Fibroblast of lung (primary cell): ENCODE data around the gene HEBP1. TPM values are rescaled to one million over a fixed set of nuclear protein-coding genes. Genes with fewer than 3 reads are reported as not detected.
A peak's percentile ranks its signal among the peaks of the same experiment; 100 is the strongest.

ENCODE experiments used
- DNase-seq, 2 donors: peaks; one replicate each; pipeline versions ENCODE4 v3.0.0 to v3.0.0-alpha.2; 2010; ENCODE audit warnings: low read depth in 2 of 2
- H2AFZ ChIP-seq: 2 replicates; pipeline ENCODE4 v1.5.1; 2012; ENCODE audit warnings: low read length, control low read depth, inconsistent platforms
- H3K27ac ChIP-seq: 2 replicates; pipeline ENCODE4 v1.5.1; 2011; ENCODE audit warnings: low read length, control low read depth; ENCODE audit not compliant: insufficient read depth
- H3K27me3 ChIP-seq: 2 replicates; pipeline ENCODE4 v1.5.1; 2011; ENCODE audit warnings: mild to moderate bottlenecking, low read length; ENCODE audit not compliant: control insufficient read depth, insufficient read depth
- H3K36me3 ChIP-seq: 2 replicates; pipeline ENCODE4 v1.5.1; 2011; ENCODE audit warnings: low read length; ENCODE audit not compliant: control insufficient read depth, insufficient read depth
- H3K4me1 ChIP-seq: 2 replicates; pipeline ENCODE4 v1.5.1; 2011; ENCODE audit warnings: low read length; ENCODE audit not compliant: control insufficient read depth, insufficient read depth; ENCODE audit errors: extremely low read depth
- H3K4me2 ChIP-seq: 2 replicates; pipeline ENCODE4 v1.5.1; 2011; ENCODE audit warnings: low read length, control low read depth; ENCODE audit not compliant: insufficient read depth; ENCODE audit errors: extremely low read depth
- H3K4me3 ChIP-seq, 4 experiments: fragments of 200-600 bp in 1 of 4; sonication (generic) in 1 of 4; replicated peaks in 1 of 4; 2 replicates each; pipeline ENCODE4 v1.5.1; 2011 to 2016; ENCODE audit warnings: low read length in 4 of 4, low read depth in 3 of 4, mild to moderate bottlenecking in 3 of 4, control low read depth in 2 of 4, inconsistent platforms in 1 of 4, mixed read lengths in 1 of 4; ENCODE audit not compliant: insufficient read depth in 1 of 4; ENCODE audit errors: control extremely low read depth in 1 of 4
- H3K79me2 ChIP-seq: 2 replicates; pipeline ENCODE4 v1.5.1; 2012; ENCODE audit warnings: mild to moderate bottlenecking, low read length, inconsistent platforms; ENCODE audit not compliant: control insufficient read depth, insufficient read depth
- H3K9ac ChIP-seq: 2 replicates; pipeline ENCODE4 v1.5.1; 2011; ENCODE audit warnings: mild to moderate bottlenecking, low read length, control low read depth; ENCODE audit not compliant: insufficient read depth
- H3K9me3 ChIP-seq: 2 replicates; pipeline ENCODE4 v1.5.1; 2012; ENCODE audit warnings: low read depth, low read length; ENCODE audit not compliant: control insufficient read depth, insufficient read depth
- H4K20me1 ChIP-seq: 2 replicates; pipeline ENCODE4 v1.5.1; 2011; ENCODE audit warnings: low read length; ENCODE audit not compliant: control insufficient read depth, insufficient read depth; ENCODE audit errors: extremely low read depth
- CTCF ChIP-seq, 2 donors: IDR thresholded peaks in 1 of 2; conservative IDR thresholded peaks in 1 of 2; 1 replicate in 1 of 2; 2 replicates in 1 of 2; pipeline ENCODE4 v1.5.1; 2011 to 2012; ENCODE audit warnings: low read length in 2 of 2, control low read depth in 1 of 2, inconsistent platforms in 1 of 2, low read depth in 1 of 2, mild to moderate bottlenecking in 1 of 2
- EZH2 ChIP-seq: IDR thresholded peaks from 2 replicates; pipeline ENCODE4 v1.5.1; 2012; ENCODE audit warnings: low read length, control low read depth, mild to moderate bottlenecking; ENCODE audit errors: missing control alignments
- polyA plus RNA-seq, 2 donors: library from polyadenylated mRNA; depleted of rRNA in 1 of 2; stranded (reverse) in 1 of 2; unstranded in 1 of 2; fragments of >200 nt; gene quantifications; 2 replicates each; pipeline ENCODE4 v1.2.1, GENCODE V29; 2011 to 2012; ENCODE audit warnings: missing spikeins in 1 of 2
- total RNA-seq: library from RNA; depleted of rRNA; stranded (reverse); fragments of >200 nt; gene quantifications from 2 replicates; pipeline ENCODE4 v1.2.1, GENCODE V29; 2014

HEBP1 gene
- total and polyA plus RNA-seq, 2 donors (not counting 1 experiment from before 2014, with no cell fraction given) = 33.7 to 78.2 TPM

GRCh38 chr12:12926571-12927071 is 73.4 kb downstream of the HEBP1 start:
- no peaks in the 10 kb centered on the region for H3K27me3 ChIP-seq
- no peaks in the 10 kb centered on the region for H3K79me2 ChIP-seq
- H3K27ac ChIP-seq = no peak overlapping the region
- peaks cover 3% of the 10 kb centered on the region for H3K4me1 ChIP-seq
- H3K9me3 ChIP-seq = no peaks in the 10 kb centered on the region
- TF ChIP-seq CTCF (conservative IDR thresholded peaks at IDR 0.05 in 1 of 2, IDR thresholded peaks at IDR 0.05 in 1 of 2; ENCODE audit: low read depth in 1 of 2, low read length in 2 of 2) (no peak), EZH2 (no peak)
- no peak overlapping the region for H3K4me3 ChIP-seq
- H3K4me2 ChIP-seq = no peak overlapping the region
- H3K36me3 ChIP-seq = no peaks in the 10 kb centered on the region
- peak in 1 of 2 donors; percentile 41 for DNase-seq
- H4K20me1 ChIP-seq = no peaks in the 10 kb centered on the region
- no peak overlapping the region for H2AFZ ChIP-seq
- H3K9ac ChIP-seq = no peak overlapping the region

- no peak overlapping the region for H3K9ac ChIP-seq
- H3K27ac ChIP-seq = no peak overlapping the region
- H3K9me3 ChIP-seq = no peaks in the 10 kb centered on the region
- no peak overlapping the region for H2AFZ ChIP-seq
- H3K4me3 ChIP-seq = no peak overlapping the region
- H3K27me3 ChIP-seq = no peaks in the 10 kb centered on the region
- no peaks in the 10 kb centered on the region for H3K36me3 ChIP-seq
- TF ChIP-seq EZH2 = no peak
- no peak for TF ChIP-seq CTCF (conservative IDR thresholded peaks at IDR 0.05 in 1 of 2, IDR thresholded peaks at IDR 0.05 in 1 of 2; ENCODE audit: low read depth in 1 of 2, low read length in 2 of 2)
- H3K79me2 ChIP-seq = no peaks in the 10 kb centered on the region
- no peak for DNase-seq
- H3K4me1 ChIP-seq = peaks cover 3% of the 10 kb centered on the region
- H3K4me2 ChIP-seq = no peak overlapping the region
- no peaks in the 10 kb centered on the region for H4K20me1 ChIP-seq
Observed at GRCh38 chr12:12925388-12925787, 74.7 kb downstream of the HEBP1 start.

Other genes starting within 250 kb of the HEBP1 start
- 1.5 and 3.1 TPM in 2 replicates for gene APOLD1, start 214.6 kb downstream of the HEBP1 start, total RNA-seq
- 2.7 and 3.2 TPM in 2 replicates for gene APOLD1, start 214.6 kb downstream of the HEBP1 start, polyA plus RNA-seq
- 41.9 and 46.2 TPM in 2 replicates for gene DDX47, start 186.9 kb downstream of the HEBP1 start, total RNA-seq
- gene DDX47, start 186.9 kb downstream of the HEBP1 start, polyA plus RNA-seq = 83.2 and 113 TPM in 2 replicates
- gene GPRC5A, start 108.7 kb downstream of the HEBP1 start, total RNA-seq = 2.3 and 4.8 TPM in 2 replicates
- gene GPRC5A, start 108.7 kb downstream of the HEBP1 start, polyA plus RNA-seq = 46.8 and 83.8 TPM in 2 replicates
- gene GPRC5D, start 48.1 kb downstream of the HEBP1 start, total RNA-seq = not detected in 2 replicates
- 0.08 and 0.35 TPM in 2 replicates for gene GPRC5D, start 48.1 kb downstream of the HEBP1 start, polyA plus RNA-seq
- 6.7 and 10.4 TPM in 2 replicates for gene FAM234B, start 44.1 kb upstream of the HEBP1 start, total RNA-seq
- 7.1 and 7.3 TPM in 2 replicates for gene FAM234B, start 44.1 kb upstream of the HEBP1 start, polyA plus RNA-seq
- gene GSG1, start 103.4 kb upstream of the HEBP1 start, total RNA-seq = 0.26 and 0.66 TPM in 2 replicates
- 0.93 and 1.3 TPM in 2 replicates for gene GSG1, start 103.4 kb upstream of the HEBP1 start, polyA plus RNA-seq
- 27.5 and 53.5 TPM in 2 replicates for gene EMP1, start 196.5 kb upstream of the HEBP1 start, total RNA-seq
- gene EMP1, start 196.5 kb upstream of the HEBP1 start, polyA plus RNA-seq = 374 and 437 TPM in 2 replicates